Measurements from ENCODE around the gene EIF1AX.
"Not testable (repeated sequence)": the region's sequence is repeated elsewhere in the genome, so short reads cannot be mapped to it uniquely, and the experiment has no call there.

EIF1AX gene

GRCh38 chrX:20141281-20142220 lies at the start of gene EIF1AX:
TSS of gene EIF1AX (minus strand) at chrX:20141838. CDS start at chrX:20141640, 198 bp downstream.
- DNase-seq (ENCODE audit: low spot score) = peak; percentile 99

GRCh38 chrX:20189171-20189570 lies 47.5 kb upstream of the EIF1AX start:
- no peak for DNase-seq (ENCODE audit: low spot score)

GRCh38 chrX:20181598-20182329 lies 40.1 kb upstream of the EIF1AX start:
- peak; percentile 31 for DNase-seq (ENCODE audit: low spot score)

- DNase-seq (ENCODE audit: low spot score) = no peak
Observed at GRCh38 chrX:20177093-20177492, 35.5 kb upstream of the EIF1AX start.

GRCh38 chrX:20173856-20174255 lies 32.2 kb upstream of the EIF1AX start:
- no peak for DNase-seq (ENCODE audit: low spot score)

GRCh38 chrX:20173313-20173712 lies 31.7 kb upstream of the EIF1AX start:
- DNase-seq (ENCODE audit: low spot score) = no peak

- DNase-seq (ENCODE audit: low spot score) = no peak
Observed at GRCh38 chrX:20171887-20172286, 30.2 kb upstream of the EIF1AX start.

- DNase-seq (ENCODE audit: low spot score) = not testable (repeated sequence)
Observed at GRCh38 chrX:20162516-20162915, 20.9 kb upstream of the EIF1AX start.

- no peak for DNase-seq (ENCODE audit: low spot score)
Observed at GRCh38 chrX:20159797-20160385, 18.3 kb upstream of the EIF1AX start.

- no peak for DNase-seq (ENCODE audit: low spot score)
Observed at GRCh38 chrX:20151689-20152088, 10.1 kb upstream of the EIF1AX start.

GRCh38 chrX:20149326-20149725 lies 7.7 kb upstream of the EIF1AX start:
- DNase-seq (ENCODE audit: low spot score) = no peak

- DNase-seq (ENCODE audit: low spot score) = no peak
Observed at GRCh38 chrX:20147561-20147960, 5.9 kb upstream of the EIF1AX start.

- peak; percentile 12 for DNase-seq (ENCODE audit: low spot score)
Observed at GRCh38 chrX:20144491-20144890, 2.9 kb upstream of the EIF1AX start.

- DNase-seq (ENCODE audit: low spot score) = no peak
Observed at GRCh38 chrX:20143561-20143960, 1.9 kb upstream of the EIF1AX start.

GRCh38 chrX:20143111-20143510 lies 1.5 kb upstream of the EIF1AX start:
- DNase-seq (ENCODE audit: low spot score) = no peak

GRCh38 chrX:20140420-20140819 lies 1.2 kb downstream of the EIF1AX start:
- peak; percentile 12 for DNase-seq (ENCODE audit: low spot score)

GRCh38 chrX:20139966-20140365 lies 1.7 kb downstream of the EIF1AX start:
- no peak for DNase-seq (ENCODE audit: low spot score)

- DNase-seq (ENCODE audit: low spot score) = no peak
Observed at GRCh38 chrX:20135944-20136343, 5.7 kb downstream of the EIF1AX start.

- no peak for DNase-seq (ENCODE audit: low spot score)
Observed at GRCh38 chrX:20132666-20133065, 9.0 kb downstream of the EIF1AX start.

- no peak for DNase-seq (ENCODE audit: low spot score)
Observed at GRCh38 chrX:20130357-20130756, 11.3 kb downstream of the EIF1AX start.

- no peak for DNase-seq (ENCODE audit: low spot score)
Observed at GRCh38 chrX:20129547-20129946, 12.1 kb downstream of the EIF1AX start.

GRCh38 chrX:20128670-20129069 lies 13.0 kb downstream of the EIF1AX start:
- DNase-seq (ENCODE audit: low spot score) = no peak

- DNase-seq (ENCODE audit: low spot score) = not testable (repeated sequence)
Observed at GRCh38 chrX:20127440-20127839, 14.2 kb downstream of the EIF1AX start.
